IPS-11a (cell line): ENCODE results near the gene KLHL4.
"Not testable (repeated sequence)": the region's sequence is repeated elsewhere in the genome, so short reads cannot be mapped to it uniquely, and the experiment has no call there.

ENCODE experiments used
- H3K4me3 ChIP-seq: one replicate; pipeline ENCODE4 v1.5.1; 2013; ENCODE audit warnings: low read depth, low read length, control low read depth

KLHL4 gene

GRCh38 chrX:87661761-87662160 is 144.2 kb downstream of the KLHL4 start:
- no peak overlapping the region for H3K4me3 ChIP-seq

DNA sequence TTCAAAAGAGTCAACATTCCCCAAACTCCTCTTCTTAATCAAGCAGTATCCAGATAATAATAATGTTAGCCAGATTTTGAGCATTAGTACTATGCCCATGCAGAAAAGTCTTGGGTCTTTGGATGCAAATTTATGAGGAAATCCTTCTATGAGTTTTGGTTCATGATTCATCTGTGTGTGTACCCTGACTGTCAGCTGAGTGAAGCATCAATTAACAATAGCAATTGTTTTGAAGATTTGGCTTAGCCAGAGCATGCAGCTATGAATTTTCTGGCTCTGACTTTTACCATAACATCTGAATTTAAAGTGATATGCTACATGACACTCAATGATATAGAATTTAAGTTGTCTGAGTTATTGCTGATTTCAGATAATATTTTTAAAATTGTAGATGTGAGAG is 145.8 kb downstream of the KLHL4 start:
- no peak overlapping the region for H3K4me3 ChIP-seq

- no peak overlapping the region for H3K4me3 ChIP-seq
Observed at GRCh38 chrX:87664381-87664780, 146.8 kb downstream of the KLHL4 start.

- H3K4me3 ChIP-seq: no peak overlapping the region
Observed at GRCh38 chrX:87679849-87680248, 162.2 kb downstream of the KLHL4 start.

GRCh38 chrX:87687703-87688102 is 170.1 kb downstream of the KLHL4 start:
- H3K4me3 ChIP-seq: no peak overlapping the region

GRCh38 chrX:87688113-87688748 is 170.6 kb downstream of the KLHL4 start:
- H3K4me3 ChIP-seq: not testable (repeated sequence)

GRCh38 chrX:87689218-87689617 is 171.6 kb downstream of the KLHL4 start:
- H3K4me3 ChIP-seq: not testable (repeated sequence)

- no peak overlapping the region for H3K4me3 ChIP-seq
Observed at GRCh38 chrX:87693204-87693603, 175.6 kb downstream of the KLHL4 start.

GRCh38 chrX:87697409-87697808 is 179.8 kb downstream of the KLHL4 start:
- H3K4me3 ChIP-seq: no peak overlapping the region

DNA sequence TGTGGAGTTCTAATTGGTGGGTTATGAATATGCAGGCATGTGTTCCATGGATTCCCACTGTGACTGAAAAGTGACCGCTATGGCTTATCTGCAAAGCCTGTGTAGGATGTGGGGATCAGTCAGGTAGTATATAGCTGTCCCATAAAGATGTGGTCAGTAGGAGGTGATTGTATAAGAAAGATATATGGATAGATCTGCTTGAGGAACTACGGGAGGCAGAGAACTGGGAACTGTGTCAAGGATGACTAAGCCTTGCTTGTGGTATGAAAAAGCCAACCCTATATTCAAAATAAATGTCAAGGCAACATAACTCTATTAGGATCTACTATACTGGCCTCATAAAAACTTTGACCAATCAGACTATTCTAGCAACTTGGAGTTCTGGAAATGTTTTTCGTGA is 185.2 kb downstream of the KLHL4 start:
- H3K4me3 ChIP-seq: no peak overlapping the region

- not testable (repeated sequence) for H3K4me3 ChIP-seq
Observed at GRCh38 chrX:87703469-87703868, 185.9 kb downstream of the KLHL4 start.

DNA sequence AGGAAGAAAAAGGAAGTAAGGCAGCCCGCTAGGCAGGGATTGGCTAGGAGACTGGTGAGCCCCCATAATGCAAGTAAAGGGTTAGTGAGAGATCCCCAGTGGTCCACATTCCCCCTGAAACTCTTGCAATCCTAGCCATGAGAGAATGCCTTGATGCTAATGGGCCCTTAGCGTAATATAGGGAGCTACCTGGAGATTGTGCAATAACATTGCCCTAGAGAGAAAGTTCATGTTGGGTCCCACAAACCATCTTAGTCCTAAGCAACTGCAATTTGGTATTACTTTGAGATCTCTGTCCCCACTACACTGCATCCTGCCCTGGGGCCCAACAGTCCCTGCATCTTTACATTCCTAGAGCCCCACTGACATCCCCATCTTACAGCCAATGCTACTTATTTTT is 188.5 kb downstream of the KLHL4 start:
- no peak overlapping the region for H3K4me3 ChIP-seq

DNA sequence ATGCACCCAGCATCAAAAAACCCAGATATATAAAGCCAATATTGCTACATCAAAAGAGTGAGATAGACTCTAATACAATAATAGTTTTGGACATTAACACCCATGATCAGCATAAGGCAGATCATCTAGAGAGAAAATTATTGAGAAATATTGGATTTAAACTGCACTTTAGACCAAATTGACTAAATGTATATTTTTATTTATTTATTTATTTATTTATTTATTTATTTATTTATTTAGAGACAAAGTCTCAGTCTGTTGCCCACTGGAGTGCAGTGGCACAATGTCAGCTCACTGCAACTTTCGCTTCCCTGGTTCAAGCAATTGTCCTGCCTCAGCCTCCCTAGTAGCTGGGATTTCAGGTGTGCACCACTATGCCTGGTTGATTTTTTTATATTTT is 193.0 kb downstream of the KLHL4 start:
- no peak overlapping the region for H3K4me3 ChIP-seq
